Body of pancreas (tissue), 4 donors: ENCODE data around the gene CSMD2. TPM values are rescaled to one million over a fixed set of nuclear protein-coding genes. Genes with fewer than 3 reads are reported as not detected.

ENCODE experiments used
- ATAC-seq: fragments of 150-250 bp; one replicate; pipeline ENCODE4 v1.9.1; 2016
- DNase-seq, 4 donors: peaks; one replicate each; pipeline ENCODE4 v3.0.0-alpha.2; 2019
- H3K27ac ChIP-seq, 4 donors: fragments of 200-600 bp; sonication (generic); 1 replicate in 3 of 4; 2 replicates in 1 of 4; pipeline versions ENCODE4 v1.5.1 to v1.6.1; 2016 to 2019; ENCODE audit warnings: mild to moderate bottlenecking in 1 of 4, mixed read lengths in 1 of 4, moderate library complexity in 1 of 4
- H3K27me3 ChIP-seq, 2 donors: fragments of 200-600 bp; sonication (generic); one replicate each; pipeline ENCODE4 v1.6.0; 2016; ENCODE audit warnings: mild to moderate bottlenecking in 1 of 2
- H3K36me3 ChIP-seq, 2 donors: fragments of 200-600 bp; sonication (generic); replicated peaks in 1 of 2; 2 replicates each; pipeline ENCODE4 v1.5.1; 2016; ENCODE audit warnings: low read depth in 2 of 2; ENCODE audit not compliant: insufficient read depth in 1 of 2
- H3K4me1 ChIP-seq: fragments of 200-600 bp; sonication (generic); one replicate; pipeline ENCODE4 v1.6.0; 2016
- H3K4me3 ChIP-seq, 2 donors: fragments of 200-600 bp; sonication (generic); 1 replicate in 1 of 2; 2 replicates in 1 of 2; pipeline ENCODE4 v1.5.1; 2016 to 2019
- H3K9me3 ChIP-seq, 3 donors: fragments of 200-600 bp; sonication (generic); 1 replicate in 2 of 3; 2 replicates in 1 of 3; pipeline ENCODE4 v1.5.1; 2016
- CTCF ChIP-seq, 7 experiments: fragments of 450-650 bp in 4 of 7; fragments of 200-600 bp in 3 of 7; sonication (generic) in 3 of 7; IDR thresholded peaks; one replicate each; pipeline ENCODE4 v1.5.1; 2016 to 2019; ENCODE audit warnings: antibody characterized with exemption in 7 of 7
- POLR2A ChIP-seq, 3 donors: fragments of 450-650 bp; IDR thresholded peaks; one replicate each; pipeline ENCODE4 v1.6.1; 2016; ENCODE audit warnings: antibody characterized with exemption in 3 of 3, mild to moderate bottlenecking in 2 of 3
- WGBS, 2 donors: methylation state at CpG; one replicate each; pipeline ENCODE4 v1.1.5; 2017; 5-methylcytosine and 5-hydroxymethylcytosine counted together
- intact Hi-C: fragments of 100-400 bp; cut with DNase I; formaldehyde crosslinking; loops from one replicate; pipeline ENCODE4 v1.15.1; 2023
- total RNA-seq, 2 donors: library from RNA; depleted of rRNA; stranded (reverse); fragments of >200 nt; gene quantifications; one replicate each; pipeline ENCODE4 v1.1.0, GENCODE V29; 2016

The CSMD2 gene
- total RNA-seq, 2 donors from 2014 or later, result 0.26 to 0.33 TPM

GRCh38 chr1:33826711-33827110 lies 338.3 kb downstream of the CSMD2 start:
- Histone ChIP-seq H3K4me1 (no peaks in the 10 kb centered on the region), H3K9me3 (no peaks in the 10 kb centered on the region), H3K4me3 (no peak overlapping the region), H3K27ac (no peak overlapping the region), H3K27me3 (no peaks in the 10 kb centered on the region), H3K36me3 (no peaks in the 10 kb centered on the region)
- intact Hi-C loops, result no loop called here
- WGBS, 2 donors, result 80% methylated on average over 5 of the region's 5 CpGs
- ATAC-seq, result no peak
- no peak for DNase-seq
- TF ChIP-seq POLR2A (IDR thresholded peaks at IDR 0.05) (no peak), CTCF (IDR thresholded peaks at IDR 0.05) (no peak)

- Histone ChIP-seq H3K9me3 (no peaks in the 10 kb centered on the region), H3K4me1 (no peaks in the 10 kb centered on the region), H3K27ac (no peak overlapping the region), H3K36me3 (no peaks in the 10 kb centered on the region), H3K4me3 (no peak overlapping the region), H3K27me3 (no peaks in the 10 kb centered on the region)
- DNase-seq (no peak), ATAC-seq (no peak)
- intact Hi-C loops, result no loop called here
- TF ChIP-seq CTCF (IDR thresholded peaks at IDR 0.05), result no peak
- TF ChIP-seq POLR2A (IDR thresholded peaks at IDR 0.05), result no peak
Observed at GRCh38 chr1:33826311-33826710, 338.7 kb downstream of the CSMD2 start.

GRCh38 chr1:33825506-33825905 lies 339.5 kb downstream of the CSMD2 start:
- no peaks in the 10 kb centered on the region for H3K36me3 ChIP-seq
- intact Hi-C loops, result no loop called here
- no peaks in the 10 kb centered on the region for H3K4me1 ChIP-seq
- WGBS, 2 donors, result 74 to 78% methylated on average over 10 of the region's 10 CpGs
- no peak overlapping the region for H3K27ac ChIP-seq
- no peaks in the 10 kb centered on the region for H3K27me3 ChIP-seq
- no peaks in the 10 kb centered on the region for H3K9me3 ChIP-seq
- ATAC-seq, result no peak
- H3K4me3 ChIP-seq, result no peak overlapping the region
- DNase-seq, result no peak
- TF ChIP-seq CTCF (IDR thresholded peaks at IDR 0.05) (no peak), POLR2A (IDR thresholded peaks at IDR 0.05) (no peak)

- no peak overlapping the region for H3K4me3 ChIP-seq
- no peaks in the 10 kb centered on the region for H3K4me1 ChIP-seq
- 31 to 80% methylated on average over 1 of the region's 1 CpG for WGBS, 2 donors
- no peak for ATAC-seq
- intact Hi-C loops, result no loop called here
- no peaks in the 10 kb centered on the region for H3K36me3 ChIP-seq
- TF ChIP-seq POLR2A (IDR thresholded peaks at IDR 0.05), result no peak
- H3K9me3 ChIP-seq, result no peaks in the 10 kb centered on the region
- no peak for DNase-seq
- H3K27me3 ChIP-seq, result no peaks in the 10 kb centered on the region
- no peak overlapping the region for H3K27ac ChIP-seq
Observed at GRCh38 chr1:33824971-33825370, 340.1 kb downstream of the CSMD2 start.

GRCh38 chr1:33824321-33824720 lies 340.7 kb downstream of the CSMD2 start:
- Histone ChIP-seq H3K4me1 (no peaks in the 10 kb centered on the region), H3K27ac (no peak overlapping the region), H3K27me3 (no peaks in the 10 kb centered on the region), H3K4me3 (no peak overlapping the region), H3K36me3 (no peaks in the 10 kb centered on the region), H3K9me3 (no peaks in the 10 kb centered on the region)
- no peak for TF ChIP-seq POLR2A (IDR thresholded peaks at IDR 0.05)
- TF ChIP-seq CTCF (IDR thresholded peaks at IDR 0.05), result no peak
- 73 to 79% methylated on average over 6 of the region's 6 CpGs for WGBS, 2 donors
- ATAC-seq (no peak), DNase-seq (no peak)
- intact Hi-C loops, result no loop called here
